Measurements from ENCODE around the gene BCAS1.

BCAS1 gene

DNA sequence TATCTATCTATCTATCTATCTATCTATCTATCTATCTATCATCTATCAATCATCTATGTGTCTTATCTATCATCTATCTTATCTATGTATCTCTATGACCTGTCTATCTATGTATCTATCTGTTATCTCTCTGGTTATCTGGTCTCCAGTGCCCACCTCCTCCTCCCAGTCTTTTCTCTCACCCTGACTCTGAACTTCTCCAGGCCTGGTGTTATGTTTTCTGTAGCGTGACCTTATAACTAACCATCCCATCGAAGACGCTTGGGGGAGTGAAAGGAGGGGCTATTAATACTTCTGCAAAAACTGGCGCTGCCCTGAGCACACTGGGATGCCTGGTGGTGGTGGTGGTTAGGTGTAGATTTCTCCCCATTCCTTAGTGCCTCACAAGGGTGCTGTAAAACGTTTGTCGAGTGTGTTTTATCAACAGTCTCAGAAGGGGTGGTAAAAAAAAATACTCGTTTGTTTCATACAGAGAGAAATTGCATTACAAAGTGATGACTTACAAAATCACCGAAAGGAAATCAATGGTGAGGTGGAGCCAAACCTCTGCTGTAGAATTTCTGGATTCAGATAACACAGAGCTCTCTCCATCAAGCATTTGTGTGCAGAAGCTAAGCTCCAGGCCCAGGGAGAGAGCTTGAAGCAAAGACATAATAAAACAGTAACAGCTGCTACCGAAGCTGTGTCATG is 156.2 kb downstream of the BCAS1 start:
- DNase-seq (ENCODE audit: low read depth in 2 of 2, low spot score in 1 of 2), result no peak

GRCh38 chr20:53911301-53911700 is 159.1 kb downstream of the BCAS1 start:
- DNase-seq (ENCODE audit: low read depth in 2 of 2, low spot score in 1 of 2), result no peak

DNA sequence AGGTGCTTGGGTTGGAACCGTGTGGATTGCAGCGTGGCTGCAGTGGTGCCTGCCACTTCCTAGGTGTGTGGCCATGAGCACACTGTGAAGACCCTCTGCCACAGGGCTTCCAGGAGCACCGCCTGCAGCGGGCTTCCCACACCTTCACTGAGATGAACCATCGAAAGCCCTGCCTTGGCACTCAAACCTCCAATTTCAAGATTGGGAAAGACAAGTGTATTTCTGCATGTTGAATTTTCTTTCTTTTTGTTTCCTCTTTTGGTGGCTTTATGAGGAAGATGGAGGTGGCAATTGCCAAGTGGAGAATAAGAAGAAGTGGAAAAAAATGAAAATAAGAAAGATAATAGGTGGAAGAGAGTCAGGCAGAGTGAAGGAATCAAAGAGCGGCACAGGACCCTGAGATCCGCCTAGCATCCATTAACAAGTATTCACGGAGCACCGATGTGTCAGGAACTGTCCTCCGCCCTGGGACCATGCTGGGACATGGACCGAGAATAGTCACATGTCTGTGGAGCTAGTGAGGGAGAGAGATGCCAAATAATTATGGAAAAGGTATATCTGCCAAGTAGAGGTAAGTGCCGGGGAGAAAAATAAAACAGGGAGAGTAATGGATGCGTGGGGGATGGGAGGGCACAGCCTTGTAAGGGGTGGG is 159.9 kb downstream of the BCAS1 start:
- DNase-seq (ENCODE audit: low read depth in 2 of 2, low spot score in 1 of 2), result no peak

DNA sequence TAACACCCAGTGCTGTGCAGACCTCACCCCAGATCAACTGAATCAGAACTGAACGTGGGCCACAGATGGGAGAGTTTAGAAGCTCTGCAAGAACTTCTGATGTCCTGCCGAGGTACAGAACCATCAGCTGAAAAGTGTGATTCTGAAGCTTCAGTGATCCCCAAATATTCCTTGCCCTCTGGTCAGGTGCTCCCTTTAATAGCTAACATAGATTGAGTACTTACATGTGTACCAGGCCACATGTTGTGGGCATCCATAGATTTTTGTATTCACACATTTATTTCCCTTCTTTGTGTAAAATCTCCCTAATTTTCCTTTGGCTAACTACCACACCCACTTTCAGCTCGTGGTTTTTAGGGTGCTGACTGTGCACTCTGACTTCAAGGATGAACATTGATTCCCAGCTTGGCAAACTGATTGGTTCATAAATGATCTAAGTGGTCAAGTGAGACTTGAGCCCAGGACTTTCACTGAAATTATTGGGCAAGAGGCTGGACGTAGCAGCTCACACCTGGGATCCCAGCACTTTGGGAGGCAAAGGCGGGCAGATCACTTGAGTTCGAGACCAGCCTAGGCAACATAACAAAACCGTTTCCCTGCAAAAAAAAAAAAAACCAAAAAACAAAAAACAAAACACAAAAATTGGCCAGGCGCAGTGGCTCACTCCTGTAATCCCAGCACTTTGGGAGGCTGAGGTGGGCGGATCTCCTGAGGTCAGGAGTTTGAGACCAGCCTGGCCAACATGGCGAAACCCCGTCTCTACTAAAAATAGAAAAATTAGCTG is 162.2 kb downstream of the BCAS1 start:
- DNase-seq (ENCODE audit: low read depth in 2 of 2, low spot score in 1 of 2), result no peak

DNA sequence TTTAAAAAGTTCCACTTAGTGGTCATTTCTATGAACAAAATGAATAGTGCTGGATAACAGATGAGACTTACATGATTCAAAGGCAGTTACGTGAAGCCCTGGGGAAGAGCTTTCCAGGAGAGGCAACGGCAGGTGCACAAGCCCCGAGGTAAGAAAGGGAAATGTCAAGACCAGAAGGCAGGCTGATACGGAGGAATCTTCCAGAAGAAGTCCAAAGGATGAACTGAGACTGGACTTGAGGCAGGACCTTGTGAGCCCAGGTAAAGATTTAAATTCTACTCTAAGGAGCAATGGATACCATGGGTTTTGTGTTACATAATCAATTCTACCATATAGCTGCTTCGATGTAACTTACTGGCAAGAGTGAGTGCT is 164.6 kb downstream of the BCAS1 start:
- DNase-seq (ENCODE audit: low read depth in 2 of 2, low spot score in 1 of 2), result no peak

- no peak for DNase-seq (ENCODE audit: low read depth in 2 of 2, low spot score in 1 of 2)
Observed at GRCh38 chr20:53905019-53905819, 165.2 kb downstream of the BCAS1 start.

DNA sequence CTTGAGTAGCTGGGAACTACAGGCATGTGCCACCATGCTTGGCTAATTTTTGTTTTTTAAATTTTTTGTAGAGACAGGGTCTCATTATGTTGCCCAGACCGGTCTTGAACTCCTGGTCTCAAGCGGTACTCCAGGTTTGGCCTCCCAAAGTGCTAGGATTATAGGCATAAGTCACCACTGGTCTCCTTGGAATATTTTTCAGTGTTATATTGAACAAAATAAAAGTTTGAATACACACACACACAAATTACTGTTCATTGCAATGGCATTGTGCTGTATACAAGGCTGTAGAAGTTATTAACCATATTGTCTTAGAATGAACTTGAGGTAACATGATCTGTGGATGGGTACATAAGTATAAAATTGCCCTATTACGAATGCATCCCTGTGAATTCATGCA is 166.1 kb downstream of the BCAS1 start:
- no peak for DNase-seq (ENCODE audit: low read depth in 2 of 2, low spot score in 1 of 2)

DNA sequence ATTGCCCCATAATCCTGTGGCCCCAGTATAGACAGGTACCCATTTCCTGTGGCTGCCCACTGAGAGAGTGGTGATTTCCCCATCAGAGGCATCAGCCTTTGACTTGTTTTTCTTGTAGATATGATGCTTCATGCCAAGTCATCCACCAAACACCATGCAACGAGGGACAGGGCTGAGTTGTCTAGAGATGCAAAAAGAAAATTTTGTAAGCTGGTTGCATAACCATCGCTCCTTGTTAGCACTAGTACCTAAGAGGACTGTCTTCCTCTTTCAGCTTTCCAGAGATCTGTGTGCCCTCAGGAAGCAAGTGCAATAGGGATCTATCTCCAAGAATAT is 166.8 kb downstream of the BCAS1 start:
- no peak for DNase-seq (ENCODE audit: low read depth in 2 of 2, low spot score in 1 of 2)

GRCh38 chr20:53902968-53903651 is 167.3 kb downstream of the BCAS1 start:
- DNase-seq (ENCODE audit: low read depth in 2 of 2, low spot score in 1 of 2), result no peak

- no peak for DNase-seq (ENCODE audit: low read depth in 2 of 2, low spot score in 1 of 2)
Observed at GRCh38 chr20:53901497-53902096, 168.8 kb downstream of the BCAS1 start.

- DNase-seq (ENCODE audit: low read depth in 2 of 2, low spot score in 1 of 2), result no peak
Observed at GRCh38 chr20:53901064-53901463, 169.3 kb downstream of the BCAS1 start.

GRCh38 chr20:53900380-53900999 is 169.9 kb downstream of the BCAS1 start:
- DNase-seq (ENCODE audit: low read depth in 2 of 2, low spot score in 1 of 2), result no peak

DNA sequence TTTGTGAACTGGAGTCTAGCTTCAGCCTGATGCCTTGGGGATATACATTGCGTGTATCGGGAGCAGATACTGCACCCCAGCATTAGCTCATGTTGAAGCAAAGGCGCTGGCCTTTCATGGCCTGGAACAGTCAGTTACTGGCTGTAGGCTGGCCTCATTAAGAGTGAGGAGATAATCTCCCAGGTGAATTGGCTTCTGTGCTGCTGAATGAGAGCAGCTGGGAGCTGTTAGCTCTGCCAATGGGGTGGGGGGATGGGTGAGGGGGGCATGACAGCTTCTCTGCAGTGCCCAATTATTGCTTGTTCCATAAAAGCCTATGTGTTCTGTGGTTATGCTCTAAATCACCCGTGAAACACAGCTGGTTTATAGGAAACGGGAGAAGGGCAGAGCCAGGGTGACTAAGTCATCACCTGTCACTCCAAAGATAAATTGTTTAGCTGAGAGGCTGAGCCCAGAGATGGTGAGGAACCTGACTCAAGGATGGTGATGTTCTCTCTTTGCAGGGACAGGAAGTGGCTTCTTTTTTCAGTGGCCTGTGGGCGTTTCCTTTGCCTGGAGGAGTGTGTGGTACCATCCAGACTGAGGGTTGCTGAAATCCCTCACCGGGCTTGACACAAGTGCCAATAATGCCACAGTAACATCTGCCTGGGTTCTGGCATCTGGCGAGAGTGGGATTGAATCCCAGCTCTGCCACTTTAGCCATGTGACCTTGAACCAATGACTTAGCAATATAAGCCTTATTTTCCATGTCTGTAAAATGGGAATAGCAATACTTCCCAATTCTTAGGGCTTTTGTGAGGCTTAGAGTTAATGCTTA is 170.8 kb downstream of the BCAS1 start:
- peak; percentile 49 to 67 for DNase-seq (ENCODE audit: low read depth in 2 of 2, low spot score in 1 of 2)

GRCh38 chr20:53898556-53898931 is 171.8 kb downstream of the BCAS1 start:
- no peak for DNase-seq (ENCODE audit: low read depth in 2 of 2, low spot score in 1 of 2)

- DNase-seq (ENCODE audit: low read depth in 2 of 2, low spot score in 1 of 2), result no peak
Observed at GRCh38 chr20:53897884-53898555, 172.4 kb downstream of the BCAS1 start.

- DNase-seq (ENCODE audit: low read depth in 2 of 2, low spot score in 1 of 2), result no peak
Observed at GRCh38 chr20:53896647-53897046, 173.7 kb downstream of the BCAS1 start.

DNA sequence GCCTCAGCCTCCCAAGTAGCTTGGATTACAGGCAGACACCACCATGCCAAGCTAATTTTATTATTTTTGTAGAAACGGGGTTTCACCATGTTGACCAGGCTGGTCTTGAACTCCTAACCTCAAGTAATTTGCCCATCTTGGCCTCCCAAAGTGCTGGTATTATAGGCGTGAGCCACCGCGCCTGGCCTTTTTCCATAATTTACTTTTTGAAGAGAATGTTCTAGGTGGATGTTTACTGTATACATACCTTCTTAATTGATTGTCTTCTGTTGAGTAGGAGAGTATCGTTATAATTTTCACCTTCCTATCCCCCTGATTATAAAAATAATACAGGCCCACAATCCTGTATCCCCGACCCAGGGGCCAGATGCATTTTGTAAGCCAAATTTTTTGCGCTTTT is 174.4 kb downstream of the BCAS1 start:
- no peak for DNase-seq (ENCODE audit: low read depth in 2 of 2, low spot score in 1 of 2)

DNA sequence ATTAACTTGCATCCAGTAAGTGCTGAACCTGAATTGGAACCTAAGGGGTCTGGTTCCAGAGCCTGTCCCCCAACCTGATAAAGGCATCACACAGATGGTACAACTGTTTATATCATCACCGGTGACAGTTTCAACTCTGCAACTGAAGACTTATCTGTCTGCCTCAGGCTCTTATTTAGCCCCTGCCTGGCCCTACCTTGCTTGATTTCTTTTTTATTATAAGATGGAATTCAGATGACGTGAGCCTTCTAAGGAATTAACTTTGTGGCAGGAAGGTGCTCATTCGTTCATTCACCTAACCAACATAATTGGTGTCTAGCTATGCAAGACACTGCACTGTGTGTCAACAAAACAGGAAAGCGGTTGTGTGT is 175.0 kb downstream of the BCAS1 start:
- DNase-seq (ENCODE audit: low read depth in 2 of 2, low spot score in 1 of 2), result no peak

All from stimulated activated CD8-positive, alpha-beta memory T cell treated with anti-CD3 and anti-CD28 coated beads, Interleukin-4, amount 100 ng/mL, for 4 hours (primary cell).